K562 (cell line): ENCODE measurements around the gene MAP3K6. TPM values are rescaled to one million over a fixed set of nuclear protein-coding genes. Genes with fewer than 3 reads are reported as not detected.

Experiments
- CAMTA2 ChIP-seq: fragments of 250-450 bp; sonication (Bioruptor Pico); conservative IDR thresholded peaks from 2 replicates; pipeline ENCODE4 v1.5.1; 2022
- CBFA2T2 ChIP-seq: fragments of 450-650 bp; conservative IDR thresholded peaks from 2 replicates; pipeline ENCODE4 v1.6.1; 2017; ENCODE audit warnings: mild to moderate bottlenecking
- CSDE1 ChIP-seq, 2 experiments: fragments of 450-650 bp; IDR thresholded peaks; 2 replicates each; pipeline ENCODE4 v1.6.1; 2016; ENCODE audit warnings: mild to moderate bottlenecking in 1 of 2
- KLF10 ChIP-seq: fragments of 250-450 bp; sonication (Bioruptor Pico); IDR thresholded peaks from 2 replicates; pipeline ENCODE4 v1.6.1; 2021; ENCODE audit warnings: matching md5 sums
- L3MBTL2 ChIP-seq: fragments of 450-650 bp; IDR thresholded peaks from 2 replicates; pipeline ENCODE4 v1.6.1; 2016; ENCODE audit warnings: mild to moderate bottlenecking, moderate library complexity
- NCOA2 ChIP-seq, 2 experiments: fragments of 450-650 bp; IDR thresholded peaks; 2 replicates each; pipeline ENCODE4 v1.6.1; 2018; ENCODE audit warnings: mild to moderate bottlenecking in 2 of 2, moderate library complexity in 1 of 2; ENCODE audit not compliant: partially characterized antibody in 2 of 2
- SETDB1 ChIP-seq: IDR thresholded peaks from one replicate; pipeline ENCODE4 v1.6.1; 2012; ENCODE audit warnings: low read length, control low read depth, inconsistent platforms
- THRAP3 ChIP-seq: fragments of 450-650 bp; IDR thresholded peaks from 2 replicates; pipeline ENCODE4 v1.6.1; 2016; ENCODE audit warnings: mild to moderate bottlenecking, inconsistent platforms, borderline replicate concordance
- YY1 ChIP-seq, 3 experiments: IDR thresholded peaks; 2 replicates each; pipeline ENCODE4 v1.6.1; 2011; ENCODE audit warnings: low read length in 2 of 3, mild to moderate bottlenecking in 2 of 3, moderate library complexity in 2 of 3, borderline replicate concordance in 1 of 3, control low read depth in 1 of 3, low read depth in 1 of 3; ENCODE audit not compliant: insufficient read depth in 3 of 3, insufficient replicate concordance in 2 of 3, control insufficient read depth in 1 of 3, insufficient read length in 1 of 3; ENCODE audit errors: extremely low read depth in 1 of 3
- ZNF384 ChIP-seq: IDR thresholded peaks from 2 replicates; pipeline ENCODE4 v1.6.1; 2012; ENCODE audit warnings: low read depth, low read length, improper control_type of control experiment
- ZNF644 ChIP-seq: fragments of 200-800 bp; sonication (Bioruptor generic); IDR thresholded peaks from 2 replicates; pipeline ENCODE4 v1.6.1; 2016; ENCODE audit warnings: low read depth, missing genetic modification characterization, missing compliant biosample characterization
- polyA plus RNA-seq, 8 experiments: library from polyadenylated mRNA; depleted of rRNA in 4 of 8; stranded (reverse) in 5 of 8; unstranded in 3 of 8; fragments of >200 nt; fragmentation: Nextera tagmentation in 2 of 8; fragmentation: Illumina TruSeq in 1 of 8; extraction: Ambion mirVana in 2 of 8; extraction: Trizol in 1 of 8; gene quantifications; 2 replicates each; pipeline versions ENCODE4 v1.2.1 to v1.2.3, GENCODE V29; 2011 to 2014; ENCODE audit warnings: inconsistent platforms in 1 of 8, missing spikeins in 1 of 8
- total RNA-seq, 7 experiments: library from RNA; depleted of rRNA in 6 of 7; stranded (reverse); fragments of >200 nt in 6 of 7; fragmentation: Illumina TruSeq in 2 of 7; extraction: Trizol in 2 of 7; gene quantifications; 2 replicates each; pipeline versions ENCODE4 v1.2.1 to v1.2.3, GENCODE V29; 2011 to 2021; ENCODE audit warnings: low replicate concordance in 1 of 7
- TF ChIP-seq, protein P1 (sequence below): fragments of 200-800 bp; sonication (Bioruptor generic); IDR thresholded peaks from 2 replicates; pipeline ENCODE4 v1.6.1; 2017; ENCODE audit warnings: missing genetic modification characterization, missing compliant biosample characterization
- TF ChIP-seq, protein P2 (sequence below): fragments of 450-650 bp; formaldehyde crosslinking; IDR thresholded peaks from 2 replicates; pipeline ENCODE4 v1.4.0; 2020; ENCODE audit warnings: mild to moderate bottlenecking, moderate library complexity
- TF ChIP-seq, protein P3 (sequence below), 2 experiments: IDR thresholded peaks; 2 replicates each; pipeline ENCODE4 v1.6.1; 2012; ENCODE audit warnings: improper control_type of control experiment in 2 of 2, low read depth in 2 of 2, low read length in 2 of 2, borderline replicate concordance in 1 of 2
- TF ChIP-seq, protein P4 (sequence below): sonication (generic); formaldehyde crosslinking; IDR thresholded peaks from 2 replicates; pipeline ENCODE4 v1.8.1; 2022; ENCODE audit warnings: missing genetic modification reagents
- TF ChIP-seq, protein P5 (sequence below), 2 experiments: fragments of 450-650 bp; IDR thresholded peaks; 2 replicates each; pipeline ENCODE4 v1.6.1; 2018; ENCODE audit warnings: mild to moderate bottlenecking in 2 of 2, low read depth in 1 of 2; ENCODE audit not compliant: partially characterized antibody in 2 of 2

MAP3K6 gene
- total and polyA plus RNA-seq, 9 of the 15 experiments (the other 6 are each of a cell fraction or from before 2014, with no cell fraction given) = 0.99 to 21.9 (median 7.0) TPM

DNA sequence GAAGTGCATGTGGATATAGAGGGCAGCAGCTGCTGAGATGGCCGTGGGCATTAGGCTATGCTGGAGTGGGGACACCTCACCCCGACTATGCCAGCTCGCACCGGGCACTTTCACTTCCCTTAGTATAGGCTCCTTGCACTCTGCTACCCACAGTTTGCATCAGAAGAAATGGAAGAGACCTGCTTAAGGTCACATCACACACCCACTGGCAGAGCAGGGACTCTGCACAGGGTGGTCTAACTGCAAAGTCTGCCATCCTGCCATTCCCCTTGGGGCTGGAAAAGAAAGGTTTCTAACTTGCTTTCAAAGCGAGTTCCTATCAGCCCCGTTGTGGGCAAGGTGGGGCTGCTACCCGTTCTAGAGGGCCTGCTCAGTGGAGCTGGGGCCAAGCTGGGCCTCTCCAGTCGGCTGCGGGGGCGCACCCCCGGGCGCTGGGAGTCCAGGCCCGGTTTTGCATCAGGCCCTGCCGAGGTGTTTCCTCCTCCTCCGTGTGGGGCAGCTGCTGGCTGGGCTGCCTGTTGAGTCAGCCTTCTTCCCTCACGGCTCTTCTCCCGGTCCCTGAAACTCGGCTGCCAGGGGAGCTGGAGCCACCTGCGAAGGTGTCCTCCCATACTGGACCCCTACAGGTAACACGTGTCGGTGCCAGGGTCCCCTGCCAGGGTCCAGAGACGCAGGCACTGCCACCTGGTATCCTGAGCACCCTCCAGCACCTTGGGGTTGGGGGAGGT is 25.1 kb downstream of the MAP3K6 start, which contains the start of gene SYTL1 (continued):
- TF ChIP-seq, protein P1, sequence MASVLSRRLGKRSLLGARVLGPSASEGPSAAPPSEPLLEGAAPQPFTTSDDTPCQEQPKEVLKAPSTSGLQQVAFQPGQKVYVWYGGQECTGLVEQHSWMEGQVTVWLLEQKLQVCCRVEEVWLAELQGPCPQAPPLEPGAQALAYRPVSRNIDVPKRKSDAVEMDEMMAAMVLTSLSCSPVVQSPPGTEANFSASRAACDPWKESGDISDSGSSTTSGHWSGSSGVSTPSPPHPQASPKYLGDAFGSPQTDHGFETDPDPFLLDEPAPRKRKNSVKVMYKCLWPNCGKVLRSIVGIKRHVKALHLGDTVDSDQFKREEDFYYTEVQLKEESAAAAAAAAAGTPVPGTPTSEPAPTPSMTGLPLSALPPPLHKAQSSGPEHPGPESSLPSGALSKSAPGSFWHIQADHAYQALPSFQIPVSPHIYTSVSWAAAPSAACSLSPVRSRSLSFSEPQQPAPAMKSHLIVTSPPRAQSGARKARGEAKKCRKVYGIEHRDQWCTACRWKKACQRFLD (CRISPR knock-in tag) = no peak
- TF ChIP-seq CAMTA2 = no peak
- TF ChIP-seq L3MBTL2 = peak; percentile 42; the same call in 1 of the 2 replicates
- TF ChIP-seq, protein P2, sequence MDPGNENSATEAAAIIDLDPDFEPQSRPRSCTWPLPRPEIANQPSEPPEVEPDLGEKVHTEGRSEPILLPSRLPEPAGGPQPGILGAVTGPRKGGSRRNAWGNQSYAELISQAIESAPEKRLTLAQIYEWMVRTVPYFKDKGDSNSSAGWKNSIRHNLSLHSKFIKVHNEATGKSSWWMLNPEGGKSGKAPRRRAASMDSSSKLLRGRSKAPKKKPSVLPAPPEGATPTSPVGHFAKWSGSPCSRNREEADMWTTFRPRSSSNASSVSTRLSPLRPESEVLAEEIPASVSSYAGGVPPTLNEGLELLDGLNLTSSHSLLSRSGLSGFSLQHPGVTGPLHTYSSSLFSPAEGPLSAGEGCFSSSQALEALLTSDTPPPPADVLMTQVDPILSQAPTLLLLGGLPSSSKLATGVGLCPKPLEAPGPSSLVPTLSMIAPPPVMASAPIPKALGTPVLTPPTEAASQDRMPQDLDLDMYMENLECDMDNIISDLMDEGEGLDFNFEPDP (CRISPR knock-in tag) = no peak
- no peak for TF ChIP-seq NCOA2 (IDR thresholded peaks at IDR 0.05; ENCODE audit: partially characterized antibody in 2 of 2)
- no peak for TF ChIP-seq ZNF384
- TF ChIP-seq SETDB1 = no peak
- TF ChIP-seq, protein P3, sequence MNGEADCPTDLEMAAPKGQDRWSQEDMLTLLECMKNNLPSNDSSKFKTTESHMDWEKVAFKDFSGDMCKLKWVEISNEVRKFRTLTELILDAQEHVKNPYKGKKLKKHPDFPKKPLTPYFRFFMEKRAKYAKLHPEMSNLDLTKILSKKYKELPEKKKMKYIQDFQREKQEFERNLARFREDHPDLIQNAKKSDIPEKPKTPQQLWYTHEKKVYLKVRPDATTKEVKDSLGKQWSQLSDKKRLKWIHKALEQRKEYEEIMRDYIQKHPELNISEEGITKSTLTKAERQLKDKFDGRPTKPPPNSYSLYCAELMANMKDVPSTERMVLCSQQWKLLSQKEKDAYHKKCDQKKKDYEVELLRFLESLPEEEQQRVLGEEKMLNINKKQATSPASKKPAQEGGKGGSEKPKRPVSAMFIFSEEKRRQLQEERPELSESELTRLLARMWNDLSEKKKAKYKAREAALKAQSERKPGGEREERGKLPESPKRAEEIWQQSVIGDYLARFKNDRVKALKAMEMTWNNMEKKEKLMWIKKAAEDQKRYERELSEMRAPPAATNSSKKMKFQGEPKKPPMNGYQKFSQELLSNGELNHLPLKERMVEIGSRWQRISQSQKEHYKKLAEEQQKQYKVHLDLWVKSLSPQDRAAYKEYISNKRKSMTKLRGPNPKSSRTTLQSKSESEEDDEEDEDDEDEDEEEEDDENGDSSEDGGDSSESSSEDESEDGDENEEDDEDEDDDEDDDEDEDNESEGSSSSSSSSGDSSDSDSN (IDR thresholded peaks at IDR 0.05; ENCODE audit: borderline replicate concordance in 1 of 2, low read depth in 2 of 2, low read length in 2 of 2) = peak; percentile 53 to 74; a peak in 2 of 4 replicates
- TF ChIP-seq ZNF644 (tag) = no peak
- TF ChIP-seq CBFA2T2 = no peak
- TF ChIP-seq, protein P4, sequence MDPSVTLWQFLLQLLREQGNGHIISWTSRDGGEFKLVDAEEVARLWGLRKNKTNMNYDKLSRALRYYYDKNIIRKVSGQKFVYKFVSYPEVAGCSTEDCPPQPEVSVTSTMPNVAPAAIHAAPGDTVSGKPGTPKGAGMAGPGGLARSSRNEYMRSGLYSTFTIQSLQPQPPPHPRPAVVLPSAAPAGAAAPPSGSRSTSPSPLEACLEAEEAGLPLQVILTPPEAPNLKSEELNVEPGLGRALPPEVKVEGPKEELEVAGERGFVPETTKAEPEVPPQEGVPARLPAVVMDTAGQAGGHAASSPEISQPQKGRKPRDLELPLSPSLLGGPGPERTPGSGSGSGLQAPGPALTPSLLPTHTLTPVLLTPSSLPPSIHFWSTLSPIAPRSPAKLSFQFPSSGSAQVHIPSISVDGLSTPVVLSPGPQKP = no peak
- TF ChIP-seq CSDE1 (IDR thresholded peaks at IDR 0.05) = no peak
- TF ChIP-seq, protein P5, sequence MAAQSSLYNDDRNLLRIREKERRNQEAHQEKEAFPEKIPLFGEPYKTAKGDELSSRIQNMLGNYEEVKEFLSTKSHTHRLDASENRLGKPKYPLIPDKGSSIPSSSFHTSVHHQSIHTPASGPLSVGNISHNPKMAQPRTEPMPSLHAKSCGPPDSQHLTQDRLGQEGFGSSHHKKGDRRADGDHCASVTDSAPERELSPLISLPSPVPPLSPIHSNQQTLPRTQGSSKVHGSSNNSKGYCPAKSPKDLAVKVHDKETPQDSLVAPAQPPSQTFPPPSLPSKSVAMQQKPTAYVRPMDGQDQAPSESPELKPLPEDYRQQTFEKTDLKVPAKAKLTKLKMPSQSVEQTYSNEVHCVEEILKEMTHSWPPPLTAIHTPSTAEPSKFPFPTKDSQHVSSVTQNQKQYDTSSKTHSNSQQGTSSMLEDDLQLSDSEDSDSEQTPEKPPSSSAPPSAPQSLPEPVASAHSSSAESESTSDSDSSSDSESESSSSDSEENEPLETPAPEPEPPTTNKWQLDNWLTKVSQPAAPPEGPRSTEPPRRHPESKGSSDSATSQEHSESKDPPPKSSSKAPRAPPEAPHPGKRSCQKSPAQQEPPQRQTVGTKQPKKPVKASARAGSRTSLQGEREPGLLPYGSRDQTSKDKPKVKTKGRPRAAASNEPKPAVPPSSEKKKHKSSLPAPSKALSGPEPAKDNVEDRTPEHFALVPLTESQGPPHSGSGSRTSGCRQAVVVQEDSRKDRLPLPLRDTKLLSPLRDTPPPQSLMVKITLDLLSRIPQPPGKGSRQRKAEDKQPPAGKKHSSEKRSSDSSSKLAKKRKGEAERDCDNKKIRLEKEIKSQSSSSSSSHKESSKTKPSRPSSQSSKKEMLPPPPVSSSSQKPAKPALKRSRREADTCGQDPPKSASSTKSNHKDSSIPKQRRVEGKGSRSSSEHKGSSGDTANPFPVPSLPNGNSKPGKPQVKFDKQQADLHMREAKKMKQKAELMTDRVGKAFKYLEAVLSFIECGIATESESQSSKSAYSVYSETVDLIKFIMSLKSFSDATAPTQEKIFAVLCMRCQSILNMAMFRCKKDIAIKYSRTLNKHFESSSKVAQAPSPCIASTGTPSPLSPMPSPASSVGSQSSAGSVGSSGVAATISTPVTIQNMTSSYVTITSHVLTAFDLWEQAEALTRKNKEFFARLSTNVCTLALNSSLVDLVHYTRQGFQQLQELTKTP (IDR thresholded peaks at IDR 0.05; ENCODE audit: low read depth in 1 of 2, partially characterized antibody in 2 of 2) = no peak
- no peak for TF ChIP-seq THRAP3
- TF ChIP-seq YY1 (IDR thresholded peaks at IDR 0.05; ENCODE audit: borderline replicate concordance in 1 of 3, control insufficient read depth in 1 of 3, extremely low read depth in 1 of 3, insufficient read depth in 3 of 3, insufficient read length in 1 of 3, insufficient replicate concordance in 2 of 3, low read depth in 1 of 3, low read length in 2 of 3) = peak in 2 of 3 experiments; percentile 5 to 39
- TF ChIP-seq KLF10 (CRISPR knock-in tag) = no peak
